Transverse colon (tissue), 3 donors: ENCODE measurements around the gene MYO16.

ENCODE experiments used
- EP300 ChIP-seq: sonication (generic); formaldehyde crosslinking; IDR thresholded peaks from one replicate; pipeline ENCODE4 v1.6.1; 2017; ENCODE audit warnings: antibody characterized with exemption, low read depth
- POLR2A ChIP-seq: fragments of 450-650 bp; IDR thresholded peaks from one replicate; pipeline ENCODE4 v1.6.1; 2016; ENCODE audit warnings: antibody characterized with exemption, mild to moderate bottlenecking, moderate library complexity
- TF ChIP-seq, protein P1 (sequence below), 5 experiments: fragments of 200-600 bp in 3 of 5; fragments of 450-650 bp in 2 of 5; sonication (generic) in 3 of 5; IDR thresholded peaks; 1 replicate in 2 of 5; 2 replicates in 3 of 5; pipeline ENCODE4 v1.5.1; 2016 to 2017; ENCODE audit warnings: antibody characterized with exemption in 5 of 5, inconsistent platforms in 3 of 5, mild to moderate bottlenecking in 2 of 5, moderate library complexity in 1 of 5

DNA sequence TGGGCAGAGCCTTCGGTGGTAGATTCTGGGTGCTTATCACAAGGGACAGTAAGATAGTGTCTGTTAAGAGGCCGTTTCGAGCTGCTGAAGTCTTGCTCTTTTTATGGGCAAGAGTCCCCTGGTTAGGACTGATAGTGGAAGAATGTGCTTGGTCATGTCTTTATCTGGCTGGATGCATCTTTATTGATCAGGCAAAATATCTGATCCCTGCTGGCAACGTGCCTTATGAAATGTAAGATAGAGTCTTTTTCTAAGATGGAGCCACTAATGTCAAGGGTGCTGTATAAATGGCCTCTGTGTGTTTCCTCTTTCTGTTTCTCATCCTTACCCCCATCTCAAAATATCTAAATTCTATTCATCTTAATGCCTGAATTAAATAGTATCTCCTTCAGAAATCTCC lies 53.3 kb downstream of the MYO16 start:
- TF ChIP-seq POLR2A (no peak), EP300 (no peak)
- TF ChIP-seq, protein P1, sequence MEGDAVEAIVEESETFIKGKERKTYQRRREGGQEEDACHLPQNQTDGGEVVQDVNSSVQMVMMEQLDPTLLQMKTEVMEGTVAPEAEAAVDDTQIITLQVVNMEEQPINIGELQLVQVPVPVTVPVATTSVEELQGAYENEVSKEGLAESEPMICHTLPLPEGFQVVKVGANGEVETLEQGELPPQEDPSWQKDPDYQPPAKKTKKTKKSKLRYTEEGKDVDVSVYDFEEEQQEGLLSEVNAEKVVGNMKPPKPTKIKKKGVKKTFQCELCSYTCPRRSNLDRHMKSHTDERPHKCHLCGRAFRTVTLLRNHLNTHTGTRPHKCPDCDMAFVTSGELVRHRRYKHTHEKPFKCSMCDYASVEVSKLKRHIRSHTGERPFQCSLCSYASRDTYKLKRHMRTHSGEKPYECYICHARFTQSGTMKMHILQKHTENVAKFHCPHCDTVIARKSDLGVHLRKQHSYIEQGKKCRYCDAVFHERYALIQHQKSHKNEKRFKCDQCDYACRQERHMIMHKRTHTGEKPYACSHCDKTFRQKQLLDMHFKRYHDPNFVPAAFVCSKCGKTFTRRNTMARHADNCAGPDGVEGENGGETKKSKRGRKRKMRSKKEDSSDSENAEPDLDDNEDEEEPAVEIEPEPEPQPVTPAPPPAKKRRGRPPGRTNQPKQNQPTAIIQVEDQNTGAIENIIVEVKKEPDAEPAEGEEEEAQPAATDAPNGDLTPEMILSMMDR (IDR thresholded peaks at IDR 0.05), result no peak
